Uterus (tissue), 4 donors: Measurements from ENCODE around the gene DNPEP. TPM values are rescaled to one million over a fixed set of nuclear protein-coding genes. Genes with fewer than 3 reads are reported as not detected.
"Not testable (repeated sequence)": the region's sequence is repeated elsewhere in the genome, so short reads cannot be mapped to it uniquely, and the experiment has no call there.

ENCODE experiments used
- DNase-seq, 2 donors: peaks; one replicate each; pipeline ENCODE4 v3.0.0-alpha.2; 2019 to 2020
- H3K27ac ChIP-seq, 2 donors: fragments of 200-600 bp; sonication (generic); 1 replicate in 1 of 2; 2 replicates in 1 of 2; pipeline ENCODE4 v1.5.1; 2016 to 2018
- H3K27me3 ChIP-seq, 2 donors: fragments of 200-600 bp; sonication (generic); one replicate each; pipeline ENCODE4 v1.5.1; 2018 to 2019; ENCODE audit warnings: control low read depth in 1 of 2
- H3K36me3 ChIP-seq, 2 donors: fragments of 200-600 bp; sonication (generic); one replicate each; pipeline ENCODE4 v1.5.1; 2019; ENCODE audit warnings: control low read depth in 1 of 2
- H3K4me1 ChIP-seq, 2 donors: fragments of 200-600 bp; sonication (generic); one replicate each; pipeline ENCODE4 v1.5.1; 2018 to 2019; ENCODE audit warnings: control low read depth in 1 of 2
- H3K4me3 ChIP-seq, 2 donors: fragments of 200-600 bp; sonication (generic); 1 replicate in 1 of 2; 2 replicates in 1 of 2; pipeline ENCODE4 v1.5.1; 2018 to 2019; ENCODE audit warnings: mild to moderate bottlenecking in 1 of 2
- H3K9me3 ChIP-seq, 2 donors: fragments of 200-600 bp; sonication (generic); one replicate each; pipeline ENCODE4 v1.5.1; 2019; ENCODE audit warnings: control low read depth in 1 of 2
- CTCF ChIP-seq, 4 experiments: fragments of 200-600 bp in 2 of 4; fragments of 450-650 bp in 2 of 4; sonication (generic) in 2 of 4; IDR thresholded peaks; one replicate each; pipeline ENCODE4 v1.5.1; 2016 to 2019; ENCODE audit warnings: antibody characterized with exemption in 4 of 4, mild to moderate bottlenecking in 2 of 4, moderate library complexity in 1 of 4
- POLR2A ChIP-seq, 2 donors: fragments of 450-650 bp; IDR thresholded peaks; one replicate each; pipeline ENCODE4 v1.6.1; 2016; ENCODE audit warnings: antibody characterized with exemption in 2 of 2, mild to moderate bottlenecking in 1 of 2, moderate library complexity in 1 of 2
- intact Hi-C: fragments of 100-400 bp; cut with DNase I; formaldehyde crosslinking; loops from one replicate; pipeline ENCODE4 v1.15.1; 2023; ENCODE audit warnings: low total_unique reads
- total RNA-seq, 4 donors: library from RNA; depleted of rRNA in 3 of 4; stranded (reverse); fragments of >200 nt in 3 of 4; gene quantifications; one replicate each; pipeline versions ENCODE4 v1.1.0 to v1.2.4, GENCODE V29; 2014 to 2023
- donor health status: DM: yes; HTN: yes; CAD: no.

The DNPEP gene
- total RNA-seq, 4 donors from 2014 or later, result 35.9 to 93.7 (median 47.5) TPM

GRCh38 chr2:219398721-219399363 lies 11.1 kb upstream of the DNPEP start:
- Histone ChIP-seq H3K4me1 (peaks cover 0 to 4% of the 10 kb centered on the region in 2 donors), H3K4me3 (no peak overlapping the region), H3K27ac (no peak overlapping the region), H3K36me3 (no peaks in the 10 kb centered on the region), H3K27me3 (no peaks in the 10 kb centered on the region), H3K9me3 (no peaks in the 10 kb centered on the region)
- intact Hi-C loops, result no loop called here
- TF ChIP-seq CTCF (IDR thresholded peaks at IDR 0.05) (no peak), POLR2A (IDR thresholded peaks at IDR 0.05) (no peak)
- DNase-seq, result no peak

DNA sequence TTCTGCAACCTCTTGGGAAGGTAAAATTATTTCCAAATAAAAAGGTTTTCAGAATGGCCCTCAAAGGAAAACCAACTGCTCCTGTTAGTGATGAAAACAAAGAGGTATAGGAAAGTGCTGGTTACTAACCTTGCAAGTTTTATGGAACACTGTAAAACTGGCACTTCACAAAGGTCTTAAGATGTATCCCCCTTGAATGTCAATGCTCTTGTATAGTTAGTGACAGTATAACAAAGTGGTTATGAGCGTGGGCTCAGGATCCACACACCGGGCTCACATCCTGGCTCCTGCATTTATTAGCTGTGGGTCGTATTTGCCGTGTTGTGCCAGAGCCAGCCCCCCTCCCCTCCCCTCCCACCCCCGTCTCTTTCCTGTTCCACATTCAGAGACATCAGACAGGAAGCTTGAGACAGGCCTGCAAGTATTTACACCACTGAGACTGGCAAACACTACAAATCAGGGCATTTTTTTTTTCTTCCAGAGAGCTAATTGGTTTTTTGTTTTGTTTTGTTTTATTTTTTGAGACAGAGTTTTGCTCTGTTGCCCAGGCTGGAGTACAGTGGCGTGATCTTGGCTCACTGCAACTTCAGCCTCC lies 9.2 kb upstream of the DNPEP start:
- Histone ChIP-seq H3K4me1 (no peaks in the 10 kb centered on the region), H3K27ac (no peak overlapping the region), H3K36me3 (no peaks in the 10 kb centered on the region), H3K9me3 (no peaks in the 10 kb centered on the region), H3K27me3 (no peaks in the 10 kb centered on the region), H3K4me3 (no peak overlapping the region)
- intact Hi-C loops, result no loop called here
- peak in 1 of 2 donors; percentile 4 for DNase-seq
- no peak for TF ChIP-seq CTCF (IDR thresholded peaks at IDR 0.05)
- TF ChIP-seq POLR2A (IDR thresholded peaks at IDR 0.05), result no peak

- H3K27ac ChIP-seq, result no peak overlapping the region
- H3K9me3 ChIP-seq, result no peaks in the 10 kb centered on the region
- no peak overlapping the region for H3K4me3 ChIP-seq
- H3K27me3 ChIP-seq, result no peaks in the 10 kb centered on the region
- peak in 1 of 2 donors; percentile 1 for DNase-seq
- intact Hi-C loops, result no loop called here
- no peaks in the 10 kb centered on the region for H3K36me3 ChIP-seq
- TF ChIP-seq POLR2A (IDR thresholded peaks at IDR 0.05), result no peak
- no peak for TF ChIP-seq CTCF (IDR thresholded peaks at IDR 0.05)
- no peaks in the 10 kb centered on the region for H3K4me1 ChIP-seq
Observed at GRCh38 chr2:219395609-219396008, 7.9 kb upstream of the DNPEP start.

GRCh38 chr2:219395056-219395455 lies 7.3 kb upstream of the DNPEP start:
- H3K36me3 ChIP-seq, H3K27ac ChIP-seq, H3K9me3 ChIP-seq, H3K4me3 ChIP-seq, intact Hi-C loops, H3K4me1 ChIP-seq, H3K27me3 ChIP-seq: not testable (repeated sequence)
- peak in 1 of 2 donors; percentile 7 for DNase-seq

DNA sequence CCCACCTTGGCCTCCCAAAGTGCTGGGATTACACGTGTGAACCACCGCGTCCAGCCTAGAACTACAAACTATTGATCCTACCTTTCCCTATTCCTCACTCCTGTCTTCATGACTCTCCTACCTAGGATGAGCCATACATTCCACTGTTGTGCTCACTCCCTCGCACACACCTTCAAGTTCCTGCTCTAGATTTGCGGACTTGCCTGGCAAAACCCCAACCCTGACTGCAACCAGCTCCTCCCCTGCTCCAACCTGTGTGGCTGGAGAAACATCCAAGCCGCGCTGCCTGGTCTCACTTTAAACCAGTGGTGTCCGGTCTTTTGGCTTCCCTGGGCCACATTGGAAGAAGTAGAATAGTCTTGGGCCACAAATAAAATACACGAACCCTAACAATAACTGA lies 5.0 kb upstream of the DNPEP start:
- intact Hi-C loops, result no loop called here
- TF ChIP-seq CTCF (IDR thresholded peaks at IDR 0.05), result no peak
- no peak for TF ChIP-seq POLR2A (IDR thresholded peaks at IDR 0.05)
- no peak overlapping the region for H3K4me3 ChIP-seq
- peaks cover 0 to 4% of the 10 kb centered on the region in 2 donors for H3K4me1 ChIP-seq
- no peaks in the 10 kb centered on the region for H3K36me3 ChIP-seq
- DNase-seq, result peak in 1 of 2 donors; percentile 10
- no peak overlapping the region for H3K27ac ChIP-seq
- H3K27me3 ChIP-seq, result no peaks in the 10 kb centered on the region
- H3K9me3 ChIP-seq, result no peaks in the 10 kb centered on the region
